Measurements from ENCODE around the gene RP2. TPM values are rescaled to one million over a fixed set of nuclear protein-coding genes. Genes with fewer than 3 reads are reported as not detected.
A peak's percentile ranks its signal among the peaks of the same experiment; 100 is the strongest.

RP2 gene
- total and polyA plus RNA-seq, 2 experiments from 2014 or later, result 13.5 to 23.5 TPM

DNA sequence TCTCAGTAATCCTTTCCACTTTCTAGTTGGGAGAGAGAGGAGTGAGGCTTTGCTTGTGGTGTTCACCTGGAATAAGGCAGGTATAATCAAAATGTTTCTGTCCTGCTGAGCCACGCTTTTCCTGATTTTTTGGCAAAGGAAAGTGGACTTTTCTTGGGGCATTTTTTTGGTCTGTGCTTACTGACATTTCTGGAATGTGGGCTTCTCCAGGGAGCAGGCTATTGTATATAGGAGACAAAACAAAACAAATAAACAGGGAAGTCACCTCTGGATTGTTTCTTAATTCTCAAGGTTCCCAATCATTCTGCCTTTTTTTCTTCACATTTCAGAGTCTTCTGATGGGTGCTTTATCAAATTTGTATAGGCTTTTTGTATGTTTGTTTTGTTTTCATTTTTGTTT lies 25.7 kb upstream of the RP2 start:
- no peaks in the 10 kb centered on the region for H3F3A ChIP-seq (ENCODE audit: insufficient read depth)
- TF ChIP-seq EZH2 (IDR thresholded peaks at IDR 0.05; ENCODE audit: insufficient read depth, poor library complexity, severe bottlenecking) (no peak), EZH2phosphoT487 (IDR thresholded peaks at IDR 0.05; ENCODE audit: insufficient read depth, low read depth) (no peak)
- DNase-seq, result peak; percentile 50

DNA sequence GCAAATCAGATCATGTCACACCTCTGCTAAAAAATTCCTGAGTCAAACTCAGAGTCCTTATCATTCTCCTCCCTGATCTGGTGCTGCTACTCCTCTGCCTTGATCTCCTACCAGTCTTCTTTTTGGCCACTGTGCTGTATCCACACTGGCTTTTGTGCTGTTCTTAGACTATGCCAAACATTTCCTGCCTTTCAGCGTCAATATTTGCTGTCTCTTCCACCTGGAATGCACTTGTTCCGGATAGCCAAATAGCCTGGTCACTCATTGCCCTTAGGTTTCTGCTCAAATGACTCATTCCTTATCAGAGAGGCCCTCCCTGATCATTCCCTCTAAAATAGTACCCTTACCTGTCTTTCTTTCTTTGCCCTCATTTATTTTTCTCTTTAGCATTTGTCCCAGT lies 24.4 kb upstream of the RP2 start:
- no peaks in the 10 kb centered on the region for H3K36me3 ChIP-seq (ENCODE audit: low read depth)
- H3K9me3 ChIP-seq (ENCODE audit: low read depth), result no peaks in the 10 kb centered on the region
- H3F3A ChIP-seq (ENCODE audit: insufficient read depth), result no peaks in the 10 kb centered on the region
- no peaks in the 10 kb centered on the region for H3K79me2 ChIP-seq (ENCODE audit: insufficient read depth)
- in situ Hi-C loops (cut with MboI), result no loop called here
- H4K20me1 ChIP-seq (ENCODE audit: insufficient read depth), result no peaks in the 10 kb centered on the region
- H3K4me3 ChIP-seq, result no peak overlapping the region
- no peak overlapping the region for H3K27ac ChIP-seq
- H3K9me2 ChIP-seq (ENCODE audit: insufficient read depth), result no peaks in the 10 kb centered on the region
- no peak overlapping the region for H2AFZ ChIP-seq
- no peak overlapping the region for H3K4me2 ChIP-seq (ENCODE audit: unreplicated experiment)
- no peaks in the 10 kb centered on the region for H3K4me1 ChIP-seq (ENCODE audit: insufficient read depth)
- 93 to 100% methylated on average over 2 of the region's 2 CpGs for WGBS, 2 experiments (ENCODE audit: low coverage in 1 of 2, low lambda C conversion rate in 2 of 2, missing lambda C conversion rate in 2 of 2)
- no peak overlapping the region for H3K9ac ChIP-seq
- TF ChIP-seq EZH2phosphoT487 (IDR thresholded peaks at IDR 0.05; ENCODE audit: insufficient read depth, low read depth), result no peak
- H3K27me3 ChIP-seq (replicated peaks; ENCODE audit: insufficient read depth), result no peaks in the 10 kb centered on the region
- no peak for DNase-seq

More for the DNA sequence above, 25.7 kb upstream of the RP2 start:
- Histone ChIP-seq H3K9me3 (ENCODE audit: low read depth) (no peaks in the 10 kb centered on the region), H3K4me2 (ENCODE audit: unreplicated experiment) (no peak overlapping the region), H3K27me3 (replicated peaks; ENCODE audit: insufficient read depth) (no peaks in the 10 kb centered on the region), H3K27ac (no peak overlapping the region), H4K20me1 (ENCODE audit: insufficient read depth) (no peaks in the 10 kb centered on the region), H3K79me2 (ENCODE audit: insufficient read depth) (no peaks in the 10 kb centered on the region), H3K4me3 (no peak overlapping the region), H3K4me1 (ENCODE audit: insufficient read depth) (no peaks in the 10 kb centered on the region), H3K36me3 (ENCODE audit: low read depth) (no peaks in the 10 kb centered on the region), H3K9me2 (ENCODE audit: insufficient read depth) (no peaks in the 10 kb centered on the region), H2AFZ (peak overlapping the region; percentile 51; the same call in 1 of the 2 replicates), H3K9ac (no peak overlapping the region)
- WGBS, 2 experiments (ENCODE audit: low coverage in 1 of 2, low lambda C conversion rate in 2 of 2, missing lambda C conversion rate in 2 of 2), result 10 to 13% methylated on average over 1 of the region's 1 CpG
- in situ Hi-C loops (cut with MboI), result no loop called here

DNA sequence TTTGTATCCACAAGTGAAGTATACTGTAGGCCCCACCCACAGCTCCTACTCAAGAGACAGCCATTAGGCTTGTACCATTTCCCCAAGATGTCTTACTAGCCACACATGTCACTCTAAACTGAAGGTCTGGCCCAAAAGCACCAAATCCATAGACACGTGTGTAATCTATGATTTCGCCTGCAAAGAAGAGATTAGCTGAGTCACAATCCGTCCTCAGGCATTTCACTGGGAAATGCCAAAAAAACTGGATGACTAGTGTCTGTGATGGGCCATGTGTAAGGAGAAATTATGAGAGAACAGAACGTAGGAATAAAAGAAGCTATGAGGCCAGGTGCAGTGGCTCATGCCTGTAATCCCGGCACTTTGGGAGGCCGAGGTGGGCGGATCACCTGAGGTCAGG lies 21.9 kb upstream of the RP2 start:
- H3K79me2 ChIP-seq (ENCODE audit: insufficient read depth), result no peaks in the 10 kb centered on the region
- no peaks in the 10 kb centered on the region for H3K27me3 ChIP-seq (replicated peaks; ENCODE audit: insufficient read depth)
- H3K4me3 ChIP-seq, result no peak overlapping the region
- H4K20me1 ChIP-seq (ENCODE audit: insufficient read depth), result no peaks in the 10 kb centered on the region
- no peak for TF ChIP-seq EZH2 (IDR thresholded peaks at IDR 0.05; ENCODE audit: insufficient read depth, poor library complexity, severe bottlenecking)
- TF ChIP-seq EZH2phosphoT487 (IDR thresholded peaks at IDR 0.05; ENCODE audit: insufficient read depth, low read depth), result no peak
- DNase-seq, result peak; percentile 32
- no peaks in the 10 kb centered on the region for H3K36me3 ChIP-seq (ENCODE audit: low read depth)
- in situ Hi-C loops (cut with MboI), result no loop called here
- no peak overlapping the region for H3K4me2 ChIP-seq (ENCODE audit: unreplicated experiment)
- H3K9me2 ChIP-seq (ENCODE audit: insufficient read depth), result no peaks in the 10 kb centered on the region
- H3K9ac ChIP-seq, result no peak overlapping the region
- whole genome bisulfite sequencing, 2 experiments (ENCODE audit: low coverage in 1 of 2, low lambda C conversion rate in 2 of 2, missing lambda C conversion rate in 2 of 2), result 68 to 69% methylated on average over 7 of the region's 7 CpGs
- H3F3A ChIP-seq (ENCODE audit: insufficient read depth), result no peaks in the 10 kb centered on the region
- H3K27ac ChIP-seq, result no peak overlapping the region
- no peaks in the 10 kb centered on the region for H3K4me1 ChIP-seq (ENCODE audit: insufficient read depth)
- H2AFZ ChIP-seq, result no peak overlapping the region
- no peaks in the 10 kb centered on the region for H3K9me3 ChIP-seq (ENCODE audit: low read depth)

DNA sequence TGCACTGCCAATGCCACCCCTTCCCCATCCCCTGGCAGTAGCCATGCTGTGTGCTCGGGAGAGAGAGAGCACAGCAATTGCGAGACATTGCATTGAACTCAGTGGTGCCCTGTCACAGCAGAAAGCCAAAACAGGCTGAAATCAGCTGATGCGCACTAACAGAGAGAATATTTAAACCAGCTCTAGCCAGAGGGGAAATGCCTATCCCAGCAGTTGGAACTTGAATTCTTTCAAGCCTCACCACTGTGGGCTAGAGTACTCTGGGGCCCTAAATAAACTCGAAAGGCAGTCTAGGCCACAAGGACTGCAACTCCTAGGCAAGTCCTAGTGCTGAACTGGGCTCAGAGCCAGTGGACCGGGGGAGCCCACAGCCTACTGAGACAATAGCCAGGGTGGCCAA lies 17.7 kb upstream of the RP2 start:
- Histone ChIP-seq H3F3A (ENCODE audit: insufficient read depth) (no peaks in the 10 kb centered on the region), H2AFZ (no peak overlapping the region), H4K20me1 (ENCODE audit: insufficient read depth) (no peaks in the 10 kb centered on the region), H3K27ac (no peak overlapping the region), H3K27me3 (replicated peaks; ENCODE audit: insufficient read depth) (no peaks in the 10 kb centered on the region), H3K4me2 (ENCODE audit: unreplicated experiment) (no peak overlapping the region), H3K9me3 (ENCODE audit: low read depth) (no peaks in the 10 kb centered on the region), H3K79me2 (ENCODE audit: insufficient read depth) (no peaks in the 10 kb centered on the region), H3K36me3 (ENCODE audit: low read depth) (no peaks in the 10 kb centered on the region), H3K4me3 (no peak overlapping the region), H3K9me2 (ENCODE audit: insufficient read depth) (no peaks in the 10 kb centered on the region), H3K9ac (no peak overlapping the region), H3K4me1 (ENCODE audit: insufficient read depth) (no peaks in the 10 kb centered on the region)
- in situ Hi-C loops (cut with MboI), result no loop called here
- no peak for DNase-seq
- TF ChIP-seq EZH2 (IDR thresholded peaks at IDR 0.05; ENCODE audit: insufficient read depth, poor library complexity, severe bottlenecking), result no peak
- no peak for TF ChIP-seq EZH2phosphoT487 (IDR thresholded peaks at IDR 0.05; ENCODE audit: insufficient read depth, low read depth)
- WGBS, 2 experiments (ENCODE audit: low coverage in 1 of 2, low lambda C conversion rate in 2 of 2, missing lambda C conversion rate in 2 of 2), result 70 to 79% methylated on average over 4 to 5 of the region's 5 CpGs

Data from GM23248 (cell line).